GM21360 (cell line): ENCODE data around the gene IQSEC1.

Source experiments
- ATAC-seq: cut with Tn5 transposase; IDR thresholded peaks from one replicate; pipeline ENCODE4 v1.9.1; 2021; ENCODE audit warnings: mild to moderate bottlenecking, moderate library complexity; ENCODE audit not compliant: unreplicated experiment

Gene IQSEC1

GRCh38 chr3:13073326-13074005 is at the start of gene IQSEC1:
Gene IQSEC1, minus strand, starts transcription at chr3:13073429. Its CDS starts 415 bp downstream, at chr3:13073014.
- ATAC-seq = peak; percentile 48

- no peak for ATAC-seq
Measured at GRCh38 chr3:13122081-13123012, 49.1 kb upstream of the IQSEC1 start.

- no peak for ATAC-seq
Measured at GRCh38 chr3:13121553-13122001, 48.3 kb upstream of the IQSEC1 start.

- ATAC-seq = no peak
Measured at GRCh38 chr3:13120928-13121552, 47.8 kb upstream of the IQSEC1 start.

GRCh38 chr3:13120289-13120927 is 47.2 kb upstream of the IQSEC1 start:
- ATAC-seq = no peak

- no peak for ATAC-seq
Measured at GRCh38 chr3:13119471-13120220, 46.4 kb upstream of the IQSEC1 start.

- ATAC-seq = no peak
Measured at GRCh38 chr3:13116426-13116825, 43.2 kb upstream of the IQSEC1 start.

- ATAC-seq = no peak
Measured at GRCh38 chr3:13115991-13116390, 42.8 kb upstream of the IQSEC1 start.

- ATAC-seq = no peak
Measured at GRCh38 chr3:13115576-13115910, 42.3 kb upstream of the IQSEC1 start.

- no peak for ATAC-seq
Measured at GRCh38 chr3:13114811-13115575, 41.8 kb upstream of the IQSEC1 start.

GRCh38 chr3:13113346-13114330 is 40.4 kb upstream of the IQSEC1 start:
- no peak for ATAC-seq

- no peak for ATAC-seq
Measured at GRCh38 chr3:13112521-13113345, 39.5 kb upstream of the IQSEC1 start.

- no peak for ATAC-seq
Measured at GRCh38 chr3:13111873-13112520, 38.8 kb upstream of the IQSEC1 start.

GRCh38 chr3:13111173-13111872 is 38.1 kb upstream of the IQSEC1 start:
- ATAC-seq = no peak

GRCh38 chr3:13110678-13111116 is 37.5 kb upstream of the IQSEC1 start:
- ATAC-seq = peak; percentile 73

- ATAC-seq = no peak
Measured at GRCh38 chr3:13109516-13109915, 36.3 kb upstream of the IQSEC1 start.
